ENCODE measurements around the gene TBL1X. TPM values are rescaled to one million over a fixed set of nuclear protein-coding genes. Genes with fewer than 3 reads are reported as not detected.
"Not testable (repeated sequence)": the region's sequence is repeated elsewhere in the genome, so short reads cannot be mapped to it uniquely, and the experiment has no call there.

Gene TBL1X
- total and polyA plus RNA-seq, 7 donors: 6.5 to 25.8 (median 16.1) TPM

- H3K4me1 ChIP-seq: peaks cover 0 to 17% (median 11%) of the 10 kb centered on the region in 4 donors
- WGBS, 2 donors: 92 to 93% methylated on average over 12 of the region's 12 CpGs
- TF ChIP-seq EP300 (IDR thresholded peaks at IDR 0.05) (no peak), CTCF (IDR thresholded peaks at IDR 0.05) (no peak), POLR2AphosphoS5 (IDR thresholded peaks at IDR 0.05) (no peak), POLR2A (IDR thresholded peaks at IDR 0.05) (no peak)
- no peaks in the 10 kb centered on the region for H3K9me3 ChIP-seq
- no peak overlapping the region for H3K4me3 ChIP-seq
- intact Hi-C loops (cut with DNase I): no loop called here
- no peak overlapping the region for H3K27ac ChIP-seq
- H3K36me3 ChIP-seq: no peaks in the 10 kb centered on the region
- no peak for DNase-seq
- no peaks in the 10 kb centered on the region for H3K27me3 ChIP-seq
These were observed 6.7 kb downstream of the TBL1X start for GRCh38 chrX:9471571-9471985.

GRCh38 chrX:9473708-9474107 lies 8.8 kb downstream of the TBL1X start:
- no peak overlapping the region for H3K4me3 ChIP-seq
- 89 to 90% methylated on average over 2 of the region's 2 CpGs for WGBS, 2 donors
- TF ChIP-seq POLR2AphosphoS5 (IDR thresholded peaks at IDR 0.05): peak in 3 of 4 donors; percentile 58 to 60 (median 59)
- TF ChIP-seq CTCF (IDR thresholded peaks at IDR 0.05): no peak
- no peaks in the 10 kb centered on the region for H3K27me3 ChIP-seq
- no peak overlapping the region for H3K27ac ChIP-seq
- no peak for DNase-seq
- H3K4me1 ChIP-seq: peaks cover 0 to 8% (median 4%) of the 10 kb centered on the region in 4 donors
- no peaks in the 10 kb centered on the region for H3K9me3 ChIP-seq
- H3K36me3 ChIP-seq: no peaks in the 10 kb centered on the region
- intact Hi-C loops (cut with DNase I): no loop called here

DNA sequence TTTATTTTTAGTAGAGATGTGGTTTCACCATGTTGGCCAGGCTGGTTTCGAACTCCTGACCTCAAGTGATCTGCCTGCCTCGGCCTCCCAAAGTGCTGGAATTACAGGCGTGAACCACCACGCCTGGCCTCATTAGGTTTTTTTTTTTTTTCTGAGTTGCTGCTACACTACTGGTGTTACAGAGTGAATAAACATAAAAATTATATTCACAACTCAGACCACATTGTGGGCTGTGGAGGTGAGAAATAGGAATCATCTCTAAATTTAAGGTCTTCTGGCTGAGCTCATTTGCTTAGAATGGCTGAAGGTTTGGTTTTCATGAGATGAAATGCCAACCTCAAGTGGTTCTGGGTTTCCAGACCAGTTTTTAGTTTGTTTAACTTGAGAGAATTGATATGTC lies 10.6 kb downstream of the TBL1X start:
- WGBS, 2 donors: 77 to 82% methylated on average over 4 of the region's 4 CpGs
- intact Hi-C loops (cut with DNase I); H3K4me3 ChIP-seq; H3K27ac ChIP-seq; H3K36me3 ChIP-seq; H3K27me3 ChIP-seq; DNase-seq; H3K4me1 ChIP-seq; H3K9me3 ChIP-seq: not testable (repeated sequence)

GRCh38 chrX:9475984-9476383 lies 11.1 kb downstream of the TBL1X start:
- DNase-seq: no peak
- 93 to 94% methylated on average over 1 of the region's 1 CpG for WGBS, 2 donors
- Histone ChIP-seq H3K9me3 (no peaks in the 10 kb centered on the region), H3K27ac (no peak overlapping the region), H3K4me1 (peaks cover 0 to 8% (median 4%) of the 10 kb centered on the region in 4 donors), H3K36me3 (no peaks in the 10 kb centered on the region), H3K4me3 (no peak overlapping the region), H3K27me3 (no peaks in the 10 kb centered on the region)
- TF ChIP-seq POLR2A (IDR thresholded peaks at IDR 0.05): no peak
- no peak for TF ChIP-seq EP300 (IDR thresholded peaks at IDR 0.05)
- TF ChIP-seq POLR2AphosphoS5 (IDR thresholded peaks at IDR 0.05): no peak
- no peak for TF ChIP-seq CTCF (IDR thresholded peaks at IDR 0.05)
- intact Hi-C loops (cut with DNase I): no loop called here

DNA sequence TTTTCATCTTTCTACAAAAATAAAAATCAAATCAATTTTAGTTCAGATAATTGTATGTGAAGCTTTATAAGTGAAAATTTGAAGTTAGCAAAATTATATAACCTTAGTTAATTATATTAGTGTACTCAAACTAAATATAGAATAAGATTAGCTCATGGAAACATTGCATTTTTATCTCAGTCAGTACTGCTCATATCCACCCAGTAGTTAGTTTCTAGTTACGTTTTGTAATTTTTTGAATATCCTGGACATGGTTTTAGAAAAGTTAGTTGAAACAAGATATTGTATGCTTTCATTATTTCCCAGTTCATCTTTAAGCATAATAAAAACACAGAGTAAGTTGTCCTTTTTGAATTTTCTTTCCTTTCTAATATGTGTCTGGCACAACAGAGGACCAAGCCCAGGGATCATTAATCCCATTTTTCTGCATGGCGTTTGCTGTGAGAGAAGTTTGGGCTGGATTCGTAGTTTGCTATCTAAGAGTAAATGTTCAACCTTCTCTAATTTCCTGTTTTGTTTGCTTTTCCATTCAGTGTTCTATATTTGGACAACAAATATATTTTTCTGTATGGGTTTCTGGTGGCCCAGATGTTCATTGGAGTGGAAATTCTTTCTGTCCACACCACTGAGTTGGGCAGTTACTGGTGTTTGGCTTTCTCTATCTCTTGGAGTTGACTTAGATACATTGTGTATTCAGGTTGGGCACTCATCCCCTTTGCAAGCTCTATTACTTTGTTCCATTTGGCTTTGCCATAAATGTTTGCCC lies 12.1 kb downstream of the TBL1X start:
- Histone ChIP-seq H3K9me3 (no peaks in the 10 kb centered on the region), H3K4me1 (peaks cover 0 to 5% (median 0%) of the 10 kb centered on the region in 4 donors), H3K27ac (no peak overlapping the region), H3K36me3 (no peaks in the 10 kb centered on the region), H3K27me3 (no peaks in the 10 kb centered on the region), H3K4me3 (no peak overlapping the region)
- intact Hi-C loops (cut with DNase I): no loop called here
- DNase-seq: no peak
- no peak for TF ChIP-seq POLR2A (IDR thresholded peaks at IDR 0.05)
- TF ChIP-seq CTCF (IDR thresholded peaks at IDR 0.05): no peak
- no peak for TF ChIP-seq EP300 (IDR thresholded peaks at IDR 0.05)
- TF ChIP-seq POLR2AphosphoS5 (IDR thresholded peaks at IDR 0.05): no peak
- 67 to 70% methylated on average over 3 of the region's 3 CpGs for WGBS, 2 donors
